Esophagus (tissue), 2 donors: ENCODE data around the gene STX18. TPM values are rescaled to one million over a fixed set of nuclear protein-coding genes. Genes with fewer than 3 reads are reported as not detected.
"Not testable (repeated sequence)": the region's sequence is repeated elsewhere in the genome, so short reads cannot be mapped to it uniquely, and the experiment has no call there.

Source experiments
- H3K27ac ChIP-seq, 2 donors: one replicate each; pipeline ENCODE4 v1.5.1; 2013; ENCODE audit warnings: low read depth in 2 of 2, mild to moderate bottlenecking in 2 of 2, inconsistent platforms in 1 of 2, low read length in 1 of 2, moderate library complexity in 1 of 2
- H3K27me3 ChIP-seq, 2 donors: one replicate each; pipeline ENCODE4 v1.6.1; 2013; ENCODE audit warnings: low read length in 2 of 2, control low read depth in 1 of 2, mild to moderate bottlenecking in 1 of 2; ENCODE audit not compliant: insufficient read depth in 2 of 2, control insufficient read depth in 1 of 2
- H3K36me3 ChIP-seq, 2 donors: one replicate each; pipeline ENCODE4 v1.6.1; 2013; ENCODE audit warnings: low read length in 1 of 2; ENCODE audit not compliant: control insufficient read depth in 2 of 2, insufficient read depth in 2 of 2
- H3K4me1 ChIP-seq, 2 donors: one replicate each; pipeline ENCODE4 v1.6.1; 2013; ENCODE audit warnings: low read length in 1 of 2; ENCODE audit not compliant: control insufficient read depth in 2 of 2, insufficient read depth in 2 of 2
- H3K4me3 ChIP-seq, 2 donors: one replicate each; pipeline ENCODE4 v1.5.1; 2013; ENCODE audit warnings: low read length in 2 of 2, mild to moderate bottlenecking in 2 of 2, low read depth in 1 of 2, moderate library complexity in 1 of 2
- H3K9me3 ChIP-seq, 2 donors: one replicate each; pipeline ENCODE4 v1.6.1; 2013; ENCODE audit warnings: mild to moderate bottlenecking in 2 of 2, low read depth in 1 of 2, low read length in 1 of 2, moderate library complexity in 1 of 2; ENCODE audit not compliant: control insufficient read depth in 2 of 2, insufficient read depth in 1 of 2
- WGBS, 2 donors: extraction: QIAGEN DNeasy Blood & Tissue Kit; methylation state at CpG; one replicate each; pipeline ENCODE4 v1.1.7; 2013; 5-methylcytosine and 5-hydroxymethylcytosine counted together
- polyA plus RNA-seq, 2 donors: library from polyadenylated mRNA; stranded (reverse); fragments of 200-250 nt; gene quantifications; one replicate each; pipeline ENCODE4 v1.2.3, GENCODE V29; 2013
- donor health status: healthy with polysubstance abuse.
- donor health status: Bipolar disorder and iron deficiency.

STX18 gene
- polyA plus RNA-seq, 2 donors: 12.4 to 17.3 TPM

GRCh38 chr4:4575284-4576211 is 33.7 kb upstream of the STX18 start:
- no peaks in the 10 kb centered on the region for H3K36me3 ChIP-seq
- no peaks in the 10 kb centered on the region for H3K4me1 ChIP-seq
- H3K9me3 ChIP-seq: no peaks in the 10 kb centered on the region
- H3K27me3 ChIP-seq: no peaks in the 10 kb centered on the region
- 11% methylated on average over 66 to 71 of the region's 71 CpGs for WGBS, 2 donors
- H3K4me3 ChIP-seq: peak overlapping the region; percentile 59 to 60
- peak overlapping the region in 1 of 2 donors; percentile 28 for H3K27ac ChIP-seq

GRCh38 chr4:4574792-4575191 is 32.9 kb upstream of the STX18 start:
- Histone ChIP-seq H3K4me1 (no peaks in the 10 kb centered on the region), H3K9me3 (no peaks in the 10 kb centered on the region), H3K27ac (peak overlapping the region in 1 of 2 donors; percentile 27), H3K36me3 (no peaks in the 10 kb centered on the region), H3K27me3 (no peaks in the 10 kb centered on the region), H3K4me3 (peak overlapping the region; percentile 59 to 60)
- 5 to 7% methylated on average over 8 of the region's 8 CpGs for WGBS, 2 donors

DNA sequence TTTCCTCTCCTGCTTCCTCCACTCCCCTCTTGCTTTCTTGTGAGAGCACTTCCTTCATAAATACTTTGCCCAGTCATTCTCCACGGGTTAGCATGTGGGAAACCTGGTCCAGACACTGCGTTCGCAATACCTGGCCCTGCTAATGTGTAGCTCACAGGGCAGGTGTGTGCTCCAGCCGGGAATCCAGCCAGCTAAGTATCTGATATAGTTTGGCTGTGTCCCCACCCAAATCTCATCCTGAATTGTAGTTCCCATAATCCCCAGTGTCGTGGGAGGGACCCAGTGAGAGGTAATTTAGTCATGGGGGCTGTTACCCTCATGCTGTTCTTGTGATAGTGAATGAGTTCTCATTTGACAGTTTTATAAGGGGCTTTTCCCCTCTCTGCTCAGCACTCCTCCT is 32.2 kb upstream of the STX18 start:
- H3K27me3 ChIP-seq: no peaks in the 10 kb centered on the region
- H3K4me1 ChIP-seq: peaks cover 0 to under 1% of the 10 kb centered on the region in 2 donors
- peaks cover 0 to 3% of the 10 kb centered on the region in 2 donors for H3K9me3 ChIP-seq
- no peaks in the 10 kb centered on the region for H3K36me3 ChIP-seq
- no peak overlapping the region for H3K4me3 ChIP-seq
- WGBS, 2 donors: 67 to 78% methylated on average over 5 of the region's 5 CpGs
- no peak overlapping the region for H3K27ac ChIP-seq

DNA sequence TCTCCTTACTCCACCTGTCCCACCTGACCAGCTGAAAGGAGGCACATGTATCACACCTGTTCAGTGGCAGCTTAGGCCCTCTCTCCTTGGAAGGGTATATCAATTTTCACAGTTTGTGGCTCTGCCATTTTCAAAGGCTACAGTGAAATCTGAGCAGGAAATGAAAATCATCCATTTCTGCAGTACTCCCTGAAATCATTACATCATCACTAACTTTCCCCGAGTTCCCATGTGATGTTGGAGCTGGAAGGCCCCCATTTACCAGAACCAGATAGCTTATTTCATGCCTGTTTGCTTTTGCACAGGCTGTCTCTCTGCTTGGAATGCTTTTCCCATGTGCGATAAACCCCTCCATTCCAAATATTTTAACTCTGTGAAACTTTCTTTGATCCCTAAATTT is 31.0 kb upstream of the STX18 start:
- 57 to 67% methylated on average over 2 of the region's 2 CpGs for WGBS, 2 donors
- no peak overlapping the region for H3K4me3 ChIP-seq

DNA sequence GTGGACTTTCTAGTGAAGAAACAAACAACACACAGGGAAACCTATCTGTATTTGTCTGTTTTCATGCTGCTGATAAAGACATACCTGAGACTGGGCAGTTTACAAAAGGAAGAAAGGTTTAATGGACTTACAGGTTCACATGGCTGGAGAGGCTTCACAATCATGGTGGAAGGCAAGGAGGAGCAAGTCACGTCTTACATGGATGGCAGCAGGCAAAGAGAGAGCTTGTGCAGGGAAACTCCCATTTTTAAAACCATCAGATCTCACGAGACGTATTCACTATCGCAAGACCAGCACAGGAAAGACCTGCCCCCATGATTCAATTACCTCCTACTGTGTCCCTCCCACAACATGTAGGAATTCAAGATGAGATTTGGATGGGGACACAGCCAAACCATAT is 28.0 kb upstream of the STX18 start:
- H3K9me3 ChIP-seq: not testable (repeated sequence)

More for the DNA sequence above, 31.0 kb upstream of the STX18 start:
- Histone ChIP-seq H3K9me3 (peaks cover 0 to 3% of the 10 kb centered on the region in 2 donors), H3K27me3 (no peaks in the 10 kb centered on the region), H3K36me3 (no peaks in the 10 kb centered on the region), H3K4me1 (peaks cover 0 to 2% of the 10 kb centered on the region in 2 donors), H3K27ac (no peak overlapping the region)

DNA sequence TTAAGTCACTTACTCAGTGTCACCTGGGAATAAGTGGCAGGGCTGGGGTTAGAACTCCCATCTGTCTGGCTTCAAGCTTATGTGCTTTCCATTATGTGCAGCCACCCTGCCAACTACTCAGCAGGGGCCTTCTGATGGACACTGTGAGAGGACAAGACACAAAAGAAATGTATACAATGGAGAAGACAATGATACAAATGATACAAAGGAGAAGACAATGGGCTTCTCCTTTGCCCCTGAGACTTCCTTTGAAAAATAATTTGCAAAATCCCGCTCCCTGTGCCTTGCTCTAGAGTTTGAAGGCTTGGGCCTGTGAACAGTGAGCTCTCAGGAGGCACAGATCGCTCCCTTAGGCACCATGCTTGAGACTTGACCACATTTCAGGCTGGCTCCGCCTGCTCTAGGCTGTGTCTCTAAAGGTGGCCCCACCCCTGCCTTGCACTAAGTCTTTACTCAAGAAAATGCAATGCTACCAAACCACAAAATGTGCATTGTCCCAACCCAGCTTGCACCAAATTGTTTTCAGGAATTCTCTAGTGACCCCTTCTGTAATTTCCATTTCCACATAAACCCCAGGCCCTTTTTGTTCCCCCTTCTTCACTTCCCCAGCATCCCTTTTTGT is 27.1 kb upstream of the STX18 start:
- 95 to 97% methylated on average over 3 of the region's 3 CpGs for WGBS, 2 donors
- Histone ChIP-seq H3K4me1 (peaks cover 0 to 2% of the 10 kb centered on the region in 2 donors), H3K27me3 (no peaks in the 10 kb centered on the region), H3K9me3 (peaks cover 0 to 3% of the 10 kb centered on the region in 2 donors), H3K36me3 (peaks cover 0 to 4% of the 10 kb centered on the region in 2 donors), H3K27ac (no peak overlapping the region), H3K4me3 (no peak overlapping the region)

More for the DNA sequence above, 28.0 kb upstream of the STX18 start:
- H3K27me3 ChIP-seq, H3K4me1 ChIP-seq, H3K4me3 ChIP-seq, H3K36me3 ChIP-seq, H3K27ac ChIP-seq: not testable (repeated sequence)
- 94 to 97% methylated on average over 4 of the region's 4 CpGs for WGBS, 2 donors

GRCh38 chr4:4566359-4566758 is 24.5 kb upstream of the STX18 start:
- not testable (repeated sequence) for H3K36me3 ChIP-seq, H3K4me1 ChIP-seq, H3K27ac ChIP-seq, H3K27me3 ChIP-seq, H3K4me3 ChIP-seq, H3K9me3 ChIP-seq

GRCh38 chr4:4564522-4564921 is 22.7 kb upstream of the STX18 start:
- Histone ChIP-seq H3K36me3 (peaks cover 0 to 4% of the 10 kb centered on the region in 2 donors), H3K27me3 (no peaks in the 10 kb centered on the region), H3K4me3 (no peak overlapping the region), H3K9me3 (peaks cover 0 to under 1% of the 10 kb centered on the region in 2 donors), H3K4me1 (peaks cover 0 to 2% of the 10 kb centered on the region in 2 donors), H3K27ac (no peak overlapping the region)
- 86 to 97% methylated on average over 3 of the region's 3 CpGs for WGBS, 2 donors

- H3K4me3 ChIP-seq: no peak overlapping the region
- no peak overlapping the region for H3K27ac ChIP-seq
- H3K4me1 ChIP-seq: no peaks in the 10 kb centered on the region
- H3K36me3 ChIP-seq: peaks cover 0 to 4% of the 10 kb centered on the region in 2 donors
- H3K27me3 ChIP-seq: no peaks in the 10 kb centered on the region
- no peaks in the 10 kb centered on the region for H3K9me3 ChIP-seq
- WGBS, 2 donors: 75 to 77% methylated on average over 5 of the region's 5 CpGs
Observed at GRCh38 chr4:4560642-4561041, 18.8 kb upstream of the STX18 start.
